Cortex of kidney (tissue), 1 donor: Measurements from ENCODE around the gene STRA8.

Experiments
- DNase-seq: peaks from one replicate; lab custom pipeline; 2025; lab: John Stamatoyannopoulos, UW

The STRA8 gene

GRCh38 chr7:135238112-135238744, 4.6 kb downstream of the STRA8 start:
- no peak for DNase-seq

- no peak for DNase-seq
Measured at GRCh38 chr7:135239263-135239662, 5.6 kb downstream of the STRA8 start.

GRCh38 chr7:135240441-135240840, 6.8 kb downstream of the STRA8 start:
- DNase-seq: no peak

- no peak for DNase-seq
Measured at GRCh38 chr7:135242096-135242684, 8.6 kb downstream of the STRA8 start.

- no peak for DNase-seq
Measured at GRCh38 chr7:135245226-135246190, 11.9 kb downstream of the STRA8 start.

- DNase-seq: no peak
Measured at GRCh38 chr7:135246191-135246825, 12.7 kb downstream of the STRA8 start.

- no peak for DNase-seq
Measured at GRCh38 chr7:135247746-135248471, 14.3 kb downstream of the STRA8 start.

GRCh38 chr7:135248546-135248945, 14.9 kb downstream of the STRA8 start:
- no peak for DNase-seq

GRCh38 chr7:135251496-135252391, 18.1 kb downstream of the STRA8 start:
- no peak for DNase-seq

GRCh38 chr7:135253851-135254771, 20.5 kb downstream of the STRA8 start:
- DNase-seq: no peak

GRCh38 chr7:135257790-135258189, 24.2 kb downstream of the STRA8 start:
- no peak for DNase-seq

- DNase-seq: no peak
Measured at GRCh38 chr7:135258585-135258984, 24.9 kb downstream of the STRA8 start.

GRCh38 chr7:135259702-135260101, 26.1 kb downstream of the STRA8 start:
- DNase-seq: no peak

- DNase-seq: no peak
Measured at GRCh38 chr7:135260470-135260869, 26.8 kb downstream of the STRA8 start.

- no peak for DNase-seq
Measured at GRCh38 chr7:135260930-135261721, 27.5 kb downstream of the STRA8 start.

- DNase-seq: no peak
Measured at GRCh38 chr7:135262623-135263320, 29.1 kb downstream of the STRA8 start.

GRCh38 chr7:135263321-135263970, 29.8 kb downstream of the STRA8 start:
- no peak for DNase-seq

- DNase-seq: no peak
Measured at GRCh38 chr7:135265637-135266036, 32.0 kb downstream of the STRA8 start.
